ENCODE measurements around the gene TMEM11.

- TF ChIP-seq CTCF (IDR thresholded peaks at IDR 0.05), result no peak
- no peak for TF ChIP-seq POLR2AphosphoS5 (IDR thresholded peaks at IDR 0.05; ENCODE audit: low read depth, low read length)
- TF ChIP-seq REST (IDR thresholded peaks at IDR 0.05; ENCODE audit: insufficient read depth in 1 of 2, low read depth in 2 of 2, low read length in 1 of 2), result no peak
- TF ChIP-seq SIN3A (IDR thresholded peaks at IDR 0.05; ENCODE audit: borderline replicate concordance, insufficient read depth, low read depth, low read length), result no peak
- no peak for TF ChIP-seq TCF7L2 (IDR thresholded peaks at IDR 0.05; ENCODE audit: low read depth, low read length)
These were observed 28.9 kb downstream of the TMEM11 start for GRCh38 chr17:21185061-21185460.
